ENCODE results near the gene HOXA9. TPM values are rescaled to one million over a fixed set of nuclear protein-coding genes. Genes with fewer than 3 reads are reported as not detected.

Gene HOXA9
- total RNA-seq, 1 donor from 2014 or later: not detected

DNA sequence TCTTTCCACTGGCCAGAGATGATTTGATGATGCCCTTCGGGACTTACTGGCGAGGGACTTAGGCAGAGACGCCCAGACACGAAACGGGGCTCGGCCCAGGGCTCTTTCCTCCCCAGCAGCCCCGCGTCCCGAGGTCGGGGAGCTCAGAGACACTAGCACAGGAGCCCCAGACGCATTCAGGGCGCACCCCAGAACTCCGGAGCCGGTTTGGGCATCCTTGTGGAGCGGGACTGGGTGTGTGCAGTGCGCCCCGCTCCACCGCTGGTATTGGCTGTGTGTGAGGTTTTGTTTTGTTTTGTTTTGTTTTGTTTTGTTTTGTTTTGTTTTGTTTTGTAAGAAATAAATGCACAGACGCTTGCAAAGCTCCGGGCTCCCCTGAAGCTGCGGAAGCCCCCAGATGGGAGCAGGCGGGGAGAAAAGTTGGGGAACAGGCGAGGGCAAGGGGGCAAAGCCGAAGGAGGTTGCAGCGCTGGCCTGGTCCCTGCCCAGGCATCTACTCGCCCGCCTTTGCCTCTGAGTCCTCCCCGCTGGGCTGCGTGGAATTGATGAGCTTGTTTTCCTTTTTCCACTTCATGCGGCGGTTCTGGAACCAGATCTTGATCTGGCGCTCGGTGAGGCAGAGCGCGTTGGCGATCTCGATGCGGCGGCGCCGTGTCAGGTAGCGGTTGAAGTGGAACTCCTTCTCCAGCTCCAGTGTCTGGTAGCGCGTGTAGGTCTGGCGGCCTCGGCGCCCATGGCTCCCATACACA is 20.0 kb downstream of the HOXA9 start:
- DNase-seq (ENCODE audit: low spot score in 2 of 2): peak in 1 of 2 donors; percentile 33
- no peak for FAIRE-seq

DNA sequence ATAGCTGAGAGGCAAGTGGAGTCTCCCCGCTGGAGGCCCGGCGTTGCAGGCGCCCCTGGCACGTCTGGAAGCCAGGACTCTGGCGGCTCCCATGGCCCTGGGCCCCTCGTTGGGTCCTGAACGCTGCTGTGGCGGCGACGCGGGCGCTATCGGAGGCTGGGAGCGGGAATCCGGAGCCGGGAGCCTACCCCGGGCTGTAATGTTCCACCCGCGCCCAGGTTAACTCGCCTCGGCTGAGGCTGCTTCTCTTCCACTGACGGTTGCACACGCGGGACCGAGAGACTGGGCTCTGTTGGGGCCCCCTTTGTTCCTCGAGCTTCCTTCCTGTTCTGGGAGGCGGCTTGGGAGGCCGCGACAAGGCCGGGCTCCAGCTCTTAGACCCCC is 20.6 kb downstream of the HOXA9 start:
- DNase-seq (ENCODE audit: low spot score in 2 of 2) (no peak), FAIRE-seq (no peak)

DNA sequence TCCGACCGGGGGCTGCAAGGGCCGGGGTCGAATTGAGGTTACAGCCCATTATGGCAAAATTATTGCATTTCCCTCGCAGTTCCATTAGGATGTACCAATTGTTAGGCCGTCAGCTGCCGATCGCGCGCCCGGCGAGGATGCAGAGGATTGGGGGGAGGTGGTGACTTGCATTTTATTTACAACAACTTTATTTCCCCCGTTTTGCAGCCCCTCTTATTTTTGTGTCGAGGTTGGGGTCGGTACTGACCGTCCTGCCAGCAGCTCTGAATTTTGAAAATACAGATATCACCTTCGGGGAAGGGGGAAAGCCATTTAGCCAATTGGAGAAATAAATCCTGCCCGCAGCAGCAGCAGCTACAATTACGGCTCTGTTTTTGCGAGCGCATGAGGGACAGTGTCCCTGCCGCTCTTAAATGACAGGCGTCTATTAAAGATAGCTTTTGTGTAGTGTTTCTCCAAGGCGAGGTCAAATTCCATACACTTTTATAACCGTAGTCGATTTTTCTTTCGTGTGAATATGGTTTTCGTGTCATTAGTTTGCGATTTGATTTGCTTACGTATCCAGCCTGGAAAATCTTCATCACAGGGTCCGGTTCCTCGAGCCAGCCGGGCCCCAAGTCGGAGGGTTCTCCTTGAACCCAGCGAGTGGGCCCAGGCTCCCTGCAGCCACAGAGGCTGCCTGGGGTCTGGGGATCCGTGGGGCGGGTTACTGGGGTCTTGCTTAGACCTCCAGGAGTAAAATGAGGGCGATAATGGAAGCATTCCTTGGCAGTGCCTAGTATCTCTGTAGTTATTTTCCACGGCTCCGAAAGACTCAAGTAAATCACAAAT is 21.2 kb downstream of the HOXA9 start:
- no peak for DNase-seq (ENCODE audit: low spot score in 2 of 2)

GRCh38 chr7:27143023-27143949 is 22.1 kb downstream of the HOXA9 start, which contains the start of gene HOXA5:
HOXA5 (minus strand) TSS chr7:27143681; CDS start chr7:27143607, 74 bp downstream.
- DNase-seq (ENCODE audit: low spot score in 2 of 2) (no peak), FAIRE-seq (no peak)

More for the DNA sequence above, 21.2 kb downstream of the HOXA9 start:
- no peak for FAIRE-seq

DNA sequence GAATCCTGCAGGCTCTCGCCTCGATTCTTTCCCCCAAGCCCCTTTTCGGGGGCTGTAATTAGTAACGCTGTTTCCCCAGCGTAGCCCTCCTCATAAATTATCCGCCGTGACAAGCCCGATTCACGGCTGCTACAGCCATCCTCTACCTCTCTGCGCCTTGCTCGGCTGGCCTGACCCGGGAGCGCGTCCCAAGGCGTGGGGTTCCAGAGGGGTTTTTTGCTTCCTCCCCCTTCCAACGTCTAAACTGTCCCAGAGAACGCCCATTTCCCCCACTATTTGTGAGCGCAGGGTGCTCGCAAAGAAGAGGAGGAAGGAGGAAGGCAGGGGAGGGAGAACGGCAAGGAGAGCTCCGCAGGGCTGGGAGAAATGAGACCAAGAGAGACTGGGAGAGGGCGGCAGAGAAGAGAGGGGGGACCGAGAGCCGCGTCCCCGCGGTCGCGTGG is 22.7 kb downstream of the HOXA9 start:
- no peak for FAIRE-seq

GRCh38 chr7:27141923-27142579 is 23.3 kb downstream of the HOXA9 start:
- DNase-seq (ENCODE audit: low spot score in 2 of 2): peak in 1 of 2 donors; percentile 42
- FAIRE-seq: no peak

More for the DNA sequence above, 22.7 kb downstream of the HOXA9 start:
- DNase-seq (ENCODE audit: low spot score in 2 of 2): no peak

- FAIRE-seq (no peak), DNase-seq (ENCODE audit: low spot score in 2 of 2) (no peak)
These were observed 24.0 kb downstream of the HOXA9 start for GRCh38 chr7:27141137-27141922.

DNA sequence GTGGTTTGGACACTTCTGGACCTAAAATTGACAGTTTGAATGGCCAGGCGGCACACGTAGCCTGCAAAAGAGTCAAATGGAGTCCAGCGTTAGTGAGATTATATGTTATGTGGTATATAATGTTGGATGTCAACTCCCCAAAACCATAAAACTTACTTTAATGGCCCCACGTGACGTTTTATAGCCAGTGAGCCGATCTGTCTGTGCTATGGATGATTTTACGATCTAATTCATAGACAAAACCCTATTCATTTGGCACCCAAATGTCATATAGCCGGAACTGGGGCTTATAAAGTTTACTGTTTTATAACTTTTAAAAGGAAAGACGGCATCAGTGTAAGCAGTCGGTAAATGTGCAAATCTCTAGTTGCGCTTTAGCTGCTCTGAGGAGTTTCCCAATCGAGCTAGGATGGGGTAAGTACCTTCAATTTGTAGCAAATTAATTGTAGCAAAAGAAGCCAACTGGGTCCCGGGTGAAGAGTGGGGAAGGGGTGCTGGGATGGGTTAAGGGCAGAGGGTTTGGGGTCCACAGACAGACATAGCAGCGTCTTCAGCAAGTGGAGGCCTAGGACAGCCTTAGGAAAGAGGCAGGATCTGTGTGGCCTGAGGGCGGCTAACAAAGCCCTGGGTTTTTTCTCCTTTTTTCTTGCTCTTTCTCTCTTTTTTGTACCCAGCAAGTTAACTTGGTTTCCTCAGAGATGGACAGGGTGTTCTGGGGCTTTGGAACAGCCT is 25.0 kb downstream of the HOXA9 start:
- DNase-seq (ENCODE audit: low spot score in 2 of 2): no peak
- FAIRE-seq: no peak

DNA sequence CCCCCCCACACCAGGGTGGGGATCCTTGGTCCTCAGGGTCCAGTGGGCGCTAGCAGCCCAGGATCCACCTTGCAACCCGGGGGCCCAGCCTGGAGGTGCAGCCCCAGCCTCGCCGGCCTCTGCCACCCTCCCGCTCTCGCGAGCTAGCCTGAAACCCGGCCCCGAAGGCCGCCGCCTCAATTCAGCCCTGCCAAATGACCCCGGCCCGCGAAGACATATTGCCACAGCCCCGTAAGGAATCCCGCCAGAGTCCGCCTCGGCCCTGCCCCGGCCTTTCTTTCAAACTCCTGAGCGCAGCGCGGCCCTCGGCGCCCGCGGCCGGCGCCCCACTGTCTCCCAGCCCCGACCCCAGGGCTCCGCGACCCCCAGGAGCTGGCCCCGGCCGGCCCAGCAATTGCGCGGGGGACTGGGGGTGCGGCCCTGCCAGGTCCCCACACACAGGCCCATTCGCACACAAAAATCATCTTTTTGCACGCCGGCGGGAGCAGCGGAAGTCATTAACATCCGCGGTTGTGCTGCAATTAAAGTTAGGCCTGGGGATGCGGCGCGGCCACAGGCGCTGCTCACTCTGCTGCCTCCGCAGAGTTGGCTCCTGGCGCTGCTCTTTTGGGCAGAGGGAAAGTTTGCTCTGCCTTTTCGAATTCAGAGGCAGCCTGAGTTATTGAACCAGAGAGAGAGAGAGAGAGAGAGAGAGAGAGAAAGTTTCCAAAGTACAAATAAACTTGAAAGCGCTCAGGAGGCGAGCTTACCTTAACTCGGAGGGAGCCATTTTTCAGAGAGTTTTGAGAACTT is 25.8 kb downstream of the HOXA9 start:
- FAIRE-seq (no peak), DNase-seq (ENCODE audit: low spot score in 2 of 2) (no peak)

DNA sequence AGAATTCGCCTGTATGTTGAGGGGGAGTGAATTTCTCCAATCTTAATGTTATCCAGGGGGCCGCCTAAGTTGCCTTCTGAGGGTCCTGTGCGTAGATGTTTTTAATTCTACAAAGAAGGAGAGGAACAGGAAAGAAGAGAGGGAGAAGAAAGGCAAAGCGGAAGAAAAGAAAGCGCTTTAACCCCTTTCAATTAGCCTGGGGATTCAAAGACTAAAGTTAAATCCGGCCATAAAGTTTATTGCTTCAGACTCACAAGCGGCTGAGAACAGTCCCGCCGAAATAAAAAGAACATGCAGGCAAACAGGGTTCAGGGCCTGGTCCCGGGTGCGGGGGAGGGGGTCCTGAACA is 26.4 kb downstream of the HOXA9 start:
- DNase-seq (ENCODE audit: low spot score in 2 of 2): no peak
- no peak for FAIRE-seq

GRCh38 chr7:27138472-27138871 is 26.9 kb downstream of the HOXA9 start:
- no peak for DNase-seq (ENCODE audit: low spot score in 2 of 2)
- FAIRE-seq: no peak

- FAIRE-seq (no peak), DNase-seq (ENCODE audit: low spot score in 2 of 2) (no peak)
These were observed 27.6 kb downstream of the HOXA9 start for GRCh38 chr7:27137640-27138315.

DNA sequence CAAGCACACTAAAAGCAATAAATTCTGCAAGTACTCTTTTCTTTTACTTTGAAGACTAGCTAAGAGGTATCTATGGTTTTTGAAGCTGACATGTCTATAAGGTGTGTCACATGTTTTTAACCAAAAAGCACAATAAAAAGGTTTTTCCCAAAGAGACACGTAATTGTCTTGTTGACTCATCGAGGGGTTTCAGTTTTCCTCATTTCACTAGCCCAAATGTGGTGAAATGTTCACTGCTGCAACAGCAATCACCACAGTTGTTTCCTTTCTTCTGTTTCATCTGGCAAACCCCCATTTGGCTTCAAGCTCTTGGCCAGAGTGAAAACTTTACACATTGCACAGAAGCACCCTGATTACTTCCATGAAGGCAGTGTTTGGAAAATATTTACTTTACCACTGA is 30.9 kb downstream of the HOXA9 start:
- DNase-seq (ENCODE audit: low spot score in 2 of 2) (no peak), FAIRE-seq (no peak)

DNA sequence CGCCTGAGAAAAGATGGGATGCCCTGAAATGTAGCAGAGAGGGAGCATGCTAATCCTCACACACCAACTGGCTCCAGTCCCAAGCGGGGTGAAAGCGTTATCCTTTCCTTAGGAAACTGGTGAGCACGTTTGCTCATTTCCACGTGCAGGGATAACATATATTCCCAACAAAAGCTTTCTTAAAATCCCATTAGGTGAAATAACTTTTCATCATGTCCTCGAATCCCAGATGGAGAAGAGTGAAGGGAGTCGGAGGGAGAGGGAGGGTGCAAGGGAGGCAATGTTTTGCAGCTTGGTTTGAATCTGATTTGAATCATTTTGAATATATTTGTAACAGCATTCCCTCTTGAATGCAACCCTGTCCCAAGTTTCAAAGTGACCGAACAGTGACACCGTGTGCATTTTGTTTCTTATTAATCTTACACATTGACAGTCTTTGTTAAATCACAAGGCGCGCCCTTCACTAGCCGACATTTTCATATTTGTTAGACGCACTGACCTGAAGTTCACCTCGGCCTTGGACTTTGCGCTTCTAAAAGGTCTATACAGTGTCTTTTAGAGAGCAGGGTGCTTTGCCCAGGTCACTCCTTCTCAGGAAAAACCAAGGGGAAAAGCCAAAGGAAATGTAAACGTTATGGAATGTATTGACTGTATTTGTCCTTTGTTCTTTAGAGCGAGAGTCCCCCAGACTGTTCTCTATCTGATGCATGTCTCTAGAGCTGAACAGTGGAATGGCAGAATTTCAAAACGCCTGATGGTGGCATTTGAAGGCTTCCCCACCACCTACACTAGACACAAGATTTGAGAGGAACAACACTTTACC is 31.7 kb downstream of the HOXA9 start:
- DNase-seq (ENCODE audit: low spot score in 2 of 2) (no peak), FAIRE-seq (no peak)

- no peak for DNase-seq (ENCODE audit: low spot score in 2 of 2)
- FAIRE-seq: no peak
These were observed 32.4 kb downstream of the HOXA9 start for GRCh38 chr7:27132978-27133377.

DNA sequence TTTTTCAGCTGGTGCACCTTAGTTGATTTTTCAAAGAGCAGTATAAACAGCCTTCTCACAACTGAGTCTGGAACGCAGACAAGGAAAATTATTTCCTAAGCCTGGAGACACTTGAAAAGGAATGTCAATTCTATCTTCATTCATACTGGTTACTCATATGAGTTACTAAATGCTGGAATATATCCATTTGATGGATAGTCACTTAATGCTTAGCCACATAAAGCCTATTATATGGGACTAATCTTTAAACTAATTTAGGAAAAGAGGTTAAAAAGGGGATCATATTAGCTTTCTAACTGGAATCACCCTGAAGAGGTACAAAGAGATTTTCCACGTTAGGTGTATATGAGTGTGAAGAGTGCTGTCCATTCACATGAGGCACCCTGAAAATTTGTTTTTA is 33.1 kb downstream of the HOXA9 start:
- no peak for FAIRE-seq

More for the DNA sequence above, 33.1 kb downstream of the HOXA9 start:
- no peak for DNase-seq (ENCODE audit: low spot score in 2 of 2)

Data from frontal cortex (tissue), 4 donors.